Stimulated activated CD8-positive, alpha-beta memory T cell treated with anti-CD3 and anti-CD28 coated beads, Interleukin-7, amount 100 ng/mL, for 1 hour (primary cell): ENCODE results near the gene EIF4E1B.

ENCODE experiments used
- DNase-seq, 2 donors: peaks; one replicate each; pipeline ENCODE4 v3.0.0-alpha.2; 2020; ENCODE audit warnings: low read depth in 2 of 2

EIF4E1B gene

DNA sequence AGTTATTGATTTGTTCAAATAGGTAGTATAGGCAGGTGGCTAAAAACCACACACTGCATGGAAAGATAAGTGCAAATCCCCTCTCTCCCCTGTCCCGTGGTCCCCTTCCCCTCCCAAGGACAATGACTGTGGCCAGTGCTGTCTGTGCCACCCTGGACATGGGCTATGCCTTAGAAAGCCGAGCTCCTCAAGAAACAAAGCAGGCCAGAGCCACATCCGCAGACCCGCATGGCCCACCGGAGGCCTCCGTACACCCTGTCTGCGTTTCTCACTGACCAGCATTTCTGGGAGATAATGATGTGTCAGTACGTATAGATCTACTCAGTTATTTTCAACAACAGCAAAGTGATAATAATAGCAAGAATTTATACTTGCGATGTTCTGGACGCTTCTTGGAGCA is 33.1 kb downstream of the EIF4E1B start:
- no peak for DNase-seq

DNA sequence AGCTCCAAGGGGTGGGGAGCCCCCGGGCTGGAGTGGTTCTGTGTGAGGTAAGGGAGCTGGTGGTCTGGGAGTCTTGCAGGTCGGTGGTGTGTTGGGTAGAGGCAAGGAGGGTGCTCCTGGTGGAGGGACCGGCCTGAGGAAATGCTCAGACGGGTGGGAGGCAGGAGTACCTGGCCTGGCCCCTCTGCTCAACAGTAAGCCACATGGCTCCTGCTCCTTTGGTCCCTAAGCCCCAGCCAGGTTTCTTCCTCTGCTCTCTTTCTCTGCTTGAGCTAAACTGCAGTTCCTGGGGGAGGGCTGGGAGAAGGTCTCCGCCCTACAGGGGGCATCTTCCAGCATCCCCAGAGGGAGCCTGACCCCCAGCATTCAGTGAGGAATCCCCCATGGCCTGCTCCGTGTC is 34.0 kb downstream of the EIF4E1B start:
- no peak for DNase-seq

DNA sequence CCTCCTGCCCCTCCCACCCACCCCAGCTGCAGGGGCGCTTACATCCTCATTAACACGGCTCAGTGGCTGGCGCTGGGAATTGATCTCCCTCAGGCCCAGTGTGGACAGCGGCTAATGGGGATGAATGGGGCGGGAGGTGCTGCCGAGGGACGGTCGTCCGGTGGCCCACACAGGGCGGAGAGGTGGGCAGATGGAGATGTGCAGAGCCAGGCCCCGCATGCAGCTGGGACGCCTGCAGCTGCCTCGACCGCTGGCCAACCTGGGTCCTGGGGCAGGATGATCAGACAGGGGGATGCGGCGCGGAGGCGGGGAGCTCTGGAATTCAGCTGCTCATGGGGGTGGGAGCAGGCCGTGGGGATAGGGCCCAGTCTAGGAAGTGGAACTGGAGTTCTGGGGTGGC is 34.4 kb downstream of the EIF4E1B start:
- no peak for DNase-seq

DNA sequence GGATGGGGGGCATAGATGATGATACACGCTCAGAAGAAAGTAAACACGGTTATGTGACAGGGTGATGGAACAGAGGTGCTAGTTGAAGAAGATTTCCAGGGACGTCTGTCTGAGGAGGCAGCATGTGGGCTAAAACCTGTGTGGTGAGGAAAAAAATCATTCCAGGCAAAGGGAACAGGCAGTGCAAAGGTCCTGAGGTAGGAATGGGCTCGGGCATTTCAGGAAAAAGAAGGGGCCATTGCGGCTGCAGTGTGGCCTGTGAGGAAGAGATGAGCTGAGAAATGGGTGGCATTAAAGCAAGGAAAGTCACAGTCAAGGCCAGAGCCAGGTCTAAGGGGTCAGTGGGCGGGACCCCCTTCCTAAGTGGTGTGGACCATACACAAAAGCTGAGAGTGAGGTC is 35.0 kb downstream of the EIF4E1B start:
- DNase-seq, result no peak

DNA sequence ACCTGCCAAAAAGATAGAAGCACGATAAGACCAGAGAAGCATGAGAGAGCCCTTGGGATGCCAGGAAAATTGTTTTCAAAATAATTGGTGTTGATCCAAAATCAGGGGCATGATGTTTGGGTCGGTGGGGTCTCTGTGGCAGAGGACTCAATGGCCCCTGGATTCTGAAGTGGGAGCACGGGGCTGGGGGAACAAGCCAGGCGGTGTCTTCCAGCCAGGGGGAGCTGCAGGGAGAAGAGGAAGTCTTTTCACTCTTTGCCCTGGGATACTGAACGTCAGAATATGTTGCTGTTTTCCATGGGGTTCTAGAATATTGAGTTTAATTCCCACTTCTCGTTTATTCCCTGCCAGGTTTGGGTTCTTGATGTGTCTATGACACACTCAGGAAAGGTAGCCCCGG is 37.2 kb downstream of the EIF4E1B start:
- no peak for DNase-seq

DNA sequence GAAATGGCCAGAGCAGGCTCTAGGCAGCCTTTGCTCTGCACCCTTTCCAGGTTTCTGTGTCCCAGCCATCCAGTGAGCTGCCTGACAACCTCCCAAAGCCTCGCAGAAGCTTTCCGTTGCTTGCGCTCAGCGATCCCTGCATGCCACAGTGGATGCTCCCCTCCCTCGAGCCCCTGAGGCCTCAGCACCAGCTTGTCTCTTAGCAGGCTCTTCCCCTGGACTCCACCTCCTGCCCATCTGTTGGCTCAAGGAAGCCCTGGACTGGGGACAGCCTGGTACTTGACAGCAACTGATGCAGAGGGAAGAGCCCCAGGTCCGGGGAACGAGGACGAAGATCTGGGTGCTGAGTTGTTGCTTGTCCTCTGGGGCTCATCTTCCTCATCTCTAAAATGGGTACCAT is 40.0 kb downstream of the EIF4E1B start:
- DNase-seq, result no peak

DNA sequence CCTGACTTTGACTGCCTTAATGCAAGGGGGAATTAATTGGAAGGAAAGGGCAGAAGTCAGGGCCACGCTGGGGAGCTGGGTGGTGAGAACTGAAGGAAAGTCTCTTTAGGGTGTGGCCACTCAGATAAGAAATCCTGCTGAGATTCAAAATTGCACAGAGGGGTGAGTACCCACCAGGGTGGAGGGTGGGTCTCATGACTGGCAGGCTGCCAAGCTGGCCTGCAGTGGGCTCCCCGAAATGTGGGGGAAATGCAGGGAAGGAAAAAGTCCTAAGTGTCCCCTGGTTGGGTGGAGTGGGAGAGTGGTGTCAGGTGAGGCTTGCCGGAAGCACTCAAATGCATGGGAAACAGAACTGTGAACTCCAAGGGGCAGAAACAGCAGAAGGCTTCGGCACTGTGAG is 40.9 kb downstream of the EIF4E1B start:
- no peak for DNase-seq

DNA sequence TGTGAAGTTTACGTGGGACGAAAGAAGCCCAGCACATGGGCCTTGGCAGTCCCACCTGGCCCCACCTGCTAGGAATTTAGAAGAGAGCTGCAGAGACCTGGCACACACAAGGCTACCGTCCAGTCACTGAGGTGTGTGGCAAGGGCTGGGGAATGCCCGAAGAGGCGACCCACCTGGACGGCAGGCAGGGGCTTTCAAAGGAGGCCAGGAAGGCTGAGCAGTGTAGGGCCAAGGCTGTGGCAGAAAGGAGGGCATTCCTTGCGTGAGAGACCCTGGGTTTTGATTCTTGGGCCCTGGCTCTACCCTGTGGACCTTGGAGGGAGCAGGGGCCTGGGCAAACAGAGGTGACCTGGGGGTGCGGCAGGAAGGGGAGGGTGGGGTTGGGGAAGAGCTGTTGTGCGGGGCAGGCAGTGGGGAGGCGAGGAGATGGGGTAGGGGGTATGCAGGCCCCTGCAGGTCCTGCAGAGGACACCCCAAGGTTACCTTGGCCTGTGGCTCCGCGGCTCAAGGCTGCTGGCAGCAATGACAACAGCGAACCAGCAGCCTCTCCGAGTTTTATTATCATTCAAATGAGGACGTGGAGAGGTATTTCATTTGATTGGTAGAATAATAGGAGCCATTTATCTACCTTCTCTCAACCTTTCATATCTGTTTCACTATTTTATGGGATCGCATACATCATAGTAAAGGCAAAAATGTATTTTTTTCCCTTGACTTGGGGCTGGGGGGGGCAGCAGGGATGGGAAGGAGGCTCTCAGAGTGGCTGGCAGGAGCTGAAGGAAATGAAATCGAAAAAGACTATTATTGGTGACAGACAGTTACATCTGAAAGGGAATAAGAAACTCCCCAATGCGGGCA is 41.6 kb downstream of the EIF4E1B start:
- no peak for DNase-seq

DNA sequence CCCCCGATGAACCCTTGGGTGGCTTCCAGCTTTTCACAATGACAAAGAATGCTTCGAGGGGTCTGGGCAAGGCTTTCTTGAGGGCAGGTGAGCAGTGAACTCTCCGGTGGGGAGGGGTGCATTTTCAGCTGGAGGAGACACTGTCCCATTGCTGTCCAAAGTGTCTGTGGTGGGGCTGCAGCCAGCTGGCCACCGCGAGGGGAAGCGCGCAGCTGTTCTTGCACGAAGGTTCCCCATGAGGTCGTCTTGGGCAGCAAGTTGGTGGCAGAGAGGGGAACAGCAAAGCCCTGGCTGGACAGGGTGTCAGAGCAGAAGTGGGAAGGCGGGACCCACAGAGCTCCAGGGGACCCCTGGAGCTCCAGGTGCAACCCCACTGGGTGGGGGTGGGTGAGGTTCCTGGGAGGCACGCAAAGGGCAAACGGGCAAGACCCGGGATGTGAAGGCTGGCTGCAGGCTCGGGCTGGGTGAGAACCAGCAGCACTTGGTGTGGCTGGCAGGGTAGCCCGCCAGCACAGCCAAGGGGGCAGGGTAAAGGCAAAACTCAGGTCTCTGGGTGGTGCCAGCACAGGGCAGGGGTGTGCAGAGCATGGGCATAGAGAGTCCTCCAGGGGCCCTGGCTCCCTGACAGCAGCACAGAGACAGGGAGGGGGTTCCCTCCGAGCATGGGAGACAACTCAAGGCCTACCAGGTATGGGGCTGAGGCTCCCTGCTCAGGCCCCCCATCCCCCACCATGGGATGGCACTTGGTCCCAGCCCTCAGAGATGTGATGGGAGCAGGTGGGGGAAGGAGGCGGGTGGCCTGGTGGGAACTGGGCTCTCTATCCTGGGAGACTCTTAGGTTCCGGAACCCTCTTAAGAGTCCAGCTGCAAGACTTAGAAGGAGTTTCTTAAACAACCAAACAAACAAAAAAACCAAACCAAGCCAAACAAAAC is 43.4 kb downstream of the EIF4E1B start:
- no peak for DNase-seq

DNA sequence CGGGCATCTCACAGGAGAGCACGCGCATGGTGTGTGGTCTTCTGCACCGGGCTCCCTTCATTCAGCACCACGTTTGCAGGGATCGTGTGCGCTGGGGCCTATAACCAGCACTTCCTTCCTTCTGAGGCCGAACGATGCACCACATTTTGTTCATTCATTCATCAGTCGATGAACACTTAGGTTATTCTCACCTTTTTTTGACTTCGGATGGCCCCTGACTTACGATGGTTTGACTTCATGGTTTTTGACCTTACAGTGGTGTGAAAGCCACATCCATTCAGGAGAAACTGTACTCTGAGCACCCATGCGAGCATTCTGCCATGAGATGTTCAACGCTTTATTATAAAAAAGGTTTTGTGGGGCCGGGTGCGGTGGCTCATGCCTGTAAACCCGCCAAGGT is 44.3 kb downstream of the EIF4E1B start:
- DNase-seq, result no peak

DNA sequence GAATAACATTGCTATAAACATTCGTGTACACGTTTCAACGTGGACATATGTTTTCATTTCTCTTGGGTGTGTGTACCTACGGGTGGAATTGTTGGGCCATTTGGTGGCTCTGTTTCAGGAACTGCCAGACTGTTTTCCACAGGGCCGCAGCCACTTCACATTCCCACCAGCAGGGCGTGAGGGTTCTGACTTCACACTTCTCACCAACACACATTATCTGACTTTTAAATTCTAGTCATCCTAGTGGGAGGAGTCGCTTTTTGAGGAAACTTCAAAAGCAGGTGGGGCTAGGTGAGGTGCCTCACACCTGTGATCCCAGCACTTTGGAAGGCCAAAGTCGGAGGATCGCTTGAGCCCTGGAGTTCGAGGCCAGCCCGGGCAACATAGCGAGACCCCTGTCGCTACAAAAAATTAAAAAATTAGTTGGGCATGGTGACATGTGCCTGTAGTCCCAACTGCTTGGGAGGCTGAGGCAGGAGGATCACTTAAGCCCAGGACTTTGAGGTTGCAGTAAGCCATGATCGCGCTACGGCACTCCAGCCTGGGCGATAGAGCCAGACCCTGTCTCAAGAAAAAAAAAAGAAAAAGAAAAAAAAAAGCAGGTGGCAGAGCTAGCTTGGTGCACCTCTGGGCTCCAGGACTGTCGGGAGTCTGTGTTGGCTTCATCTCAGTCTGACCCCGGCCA is 45.3 kb downstream of the EIF4E1B start:
- DNase-seq, result no peak

DNA sequence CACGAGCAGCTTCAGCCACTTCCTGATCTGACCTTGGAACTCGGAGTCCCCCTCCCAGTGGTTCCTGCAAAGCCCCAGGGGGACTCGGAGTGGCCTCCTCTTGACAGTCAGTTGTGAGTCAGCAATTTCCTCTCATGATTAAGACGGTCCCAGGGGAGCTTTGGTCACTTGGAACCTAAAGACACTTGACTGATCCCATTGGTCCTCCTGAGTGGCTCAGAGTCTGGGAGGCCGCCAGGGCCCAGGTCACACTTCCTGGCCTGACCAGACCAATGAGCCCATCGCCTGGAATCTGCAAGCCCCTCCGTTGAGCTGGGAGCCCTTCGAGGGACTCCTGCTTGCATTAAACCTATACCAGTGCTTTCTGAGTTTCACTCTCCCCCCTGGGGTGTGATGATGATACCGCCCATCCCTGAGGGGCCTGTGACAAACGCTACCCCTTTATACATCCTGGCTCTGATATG is 45.9 kb downstream of the EIF4E1B start:
- no peak for DNase-seq

DNA sequence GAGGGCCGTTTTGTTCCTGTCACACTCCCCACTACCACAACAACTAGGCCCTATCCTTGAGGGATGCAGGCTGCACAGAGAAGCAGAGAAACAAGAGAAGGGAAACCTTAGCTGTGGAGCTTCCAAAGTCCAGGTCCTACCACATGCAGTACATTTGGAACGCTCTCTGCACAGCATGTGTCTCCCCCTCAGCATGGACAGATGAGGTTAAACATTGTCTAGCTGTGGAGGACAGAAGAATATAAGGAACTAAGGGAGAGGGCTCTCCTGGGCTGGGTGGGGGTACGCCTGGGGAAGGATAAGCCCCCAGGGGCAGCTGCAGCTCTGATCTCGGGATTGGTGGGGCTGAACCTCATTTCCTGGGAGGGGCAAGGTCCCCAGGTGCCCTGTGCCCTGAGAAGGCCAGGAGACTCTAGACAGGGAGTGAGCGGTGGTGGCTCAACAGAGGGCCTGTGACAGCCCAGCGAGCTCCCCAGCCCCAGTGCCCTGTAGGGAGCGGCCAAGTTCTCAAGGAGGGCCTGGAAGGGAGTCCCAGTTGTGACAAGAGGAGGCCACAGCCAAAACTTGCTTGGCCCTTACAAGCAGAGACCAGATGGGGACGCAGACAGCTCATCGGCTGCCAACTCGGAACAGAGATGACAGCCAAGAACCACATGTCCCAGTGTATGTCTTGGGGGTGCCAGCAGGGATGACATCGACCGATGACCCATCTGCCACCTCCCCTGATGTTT is 46.9 kb downstream of the EIF4E1B start:
- no peak for DNase-seq

DNA sequence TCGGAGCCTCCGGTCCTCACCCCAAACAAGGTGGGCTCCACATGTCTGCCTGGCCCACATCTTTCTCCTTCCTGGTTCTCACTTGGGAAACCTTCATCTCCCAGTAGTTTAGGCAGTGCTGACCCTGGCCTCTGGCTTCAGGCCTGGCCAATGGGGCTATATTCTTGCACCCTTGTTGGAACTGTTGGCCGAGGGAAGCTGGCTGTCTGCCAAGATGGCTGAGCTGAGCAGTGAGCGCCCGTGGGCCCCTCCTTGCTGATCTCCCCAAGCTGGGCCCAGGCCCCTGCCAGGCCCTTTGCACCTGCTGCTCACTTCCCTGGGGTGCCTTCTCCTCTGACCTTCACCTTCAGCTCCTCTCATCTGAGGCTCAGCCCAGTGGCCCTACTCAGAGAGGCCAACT is 48.1 kb downstream of the EIF4E1B start:
- DNase-seq, result no peak

DNA sequence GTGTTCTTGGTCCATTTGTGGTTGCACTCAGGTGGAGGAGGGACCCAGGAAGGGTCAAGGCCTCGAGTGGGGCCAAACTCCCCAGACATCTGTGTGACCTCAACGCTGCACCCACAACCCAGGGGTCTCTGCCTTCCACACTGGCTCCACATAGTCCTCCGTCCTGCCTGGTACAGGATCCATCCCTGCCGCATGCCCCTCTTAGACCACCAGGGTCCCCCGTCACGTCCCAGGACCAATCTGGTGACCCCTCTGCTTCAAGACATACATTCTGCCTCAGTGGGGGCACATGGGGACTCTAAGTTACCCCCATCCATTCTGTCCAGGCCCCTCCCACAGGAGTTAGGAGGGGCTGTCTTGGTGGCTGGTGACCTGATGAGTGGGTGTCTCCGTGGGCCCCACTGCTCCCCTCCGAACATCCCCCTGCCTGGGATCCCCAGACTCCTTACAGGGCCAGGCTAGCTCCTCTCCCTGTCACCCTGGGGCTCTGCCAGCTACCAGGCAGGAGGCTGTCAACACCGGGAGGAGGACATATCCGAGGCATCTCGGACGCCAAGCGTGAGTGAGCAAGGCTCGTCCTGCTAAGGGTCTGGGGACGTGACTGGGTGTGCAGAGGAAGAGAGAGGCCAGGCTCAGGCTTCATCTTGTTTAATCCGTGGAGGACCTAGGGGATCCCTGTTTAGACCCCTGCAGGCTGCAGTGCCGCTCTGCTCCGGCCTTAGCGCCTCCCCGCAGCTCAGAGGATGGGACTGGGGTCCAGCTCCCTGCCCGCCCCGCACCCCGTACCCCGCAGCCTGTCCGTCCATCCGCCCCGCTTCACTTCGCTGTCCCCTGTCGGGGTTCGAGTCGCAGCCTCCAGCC is 49.1 kb downstream of the EIF4E1B start:
- DNase-seq, result no peak

DNA sequence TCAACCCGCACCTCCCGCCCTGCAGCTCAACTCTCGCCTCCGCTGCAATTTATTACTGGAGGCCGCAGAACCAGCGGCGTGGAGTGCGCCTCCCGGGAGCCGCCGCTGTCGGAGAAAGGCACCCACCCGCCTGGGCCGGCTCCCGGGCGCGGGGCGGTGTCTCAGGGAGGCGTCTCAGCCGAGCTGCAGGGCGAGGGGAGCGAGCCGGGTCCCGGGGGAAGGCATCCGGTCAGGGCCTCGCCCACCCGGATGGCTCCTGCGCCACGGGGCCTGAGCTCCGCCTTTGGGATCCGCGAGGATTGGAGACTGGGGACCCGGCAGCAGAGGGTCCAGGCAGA is 49.7 kb downstream of the EIF4E1B start:
- no peak for DNase-seq

DNA sequence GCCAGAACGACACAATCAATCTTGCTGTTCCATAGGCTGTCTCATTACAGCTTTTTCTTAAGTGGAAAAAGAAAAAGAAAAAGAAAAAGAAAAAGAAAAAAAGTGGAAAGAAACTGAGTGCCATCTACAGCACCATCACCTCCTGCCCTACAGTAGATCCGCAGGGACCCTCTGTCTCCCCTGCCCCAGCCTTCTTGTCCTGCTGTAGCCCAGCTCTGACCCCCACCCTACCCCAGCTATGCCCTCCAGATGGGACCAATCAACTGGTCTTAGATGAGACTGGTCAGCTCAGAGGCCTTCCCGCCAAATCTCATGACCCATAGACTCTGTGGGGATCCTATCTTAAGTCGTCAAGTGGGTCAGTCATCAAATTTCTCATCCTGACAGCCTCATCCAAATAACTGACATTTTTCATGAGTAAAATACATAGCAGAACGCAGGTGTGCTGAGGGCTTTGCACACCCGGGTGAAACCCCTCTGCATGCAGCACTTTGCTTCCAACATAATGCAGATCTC is 51.6 kb downstream of the EIF4E1B start:
- no peak for DNase-seq

DNA sequence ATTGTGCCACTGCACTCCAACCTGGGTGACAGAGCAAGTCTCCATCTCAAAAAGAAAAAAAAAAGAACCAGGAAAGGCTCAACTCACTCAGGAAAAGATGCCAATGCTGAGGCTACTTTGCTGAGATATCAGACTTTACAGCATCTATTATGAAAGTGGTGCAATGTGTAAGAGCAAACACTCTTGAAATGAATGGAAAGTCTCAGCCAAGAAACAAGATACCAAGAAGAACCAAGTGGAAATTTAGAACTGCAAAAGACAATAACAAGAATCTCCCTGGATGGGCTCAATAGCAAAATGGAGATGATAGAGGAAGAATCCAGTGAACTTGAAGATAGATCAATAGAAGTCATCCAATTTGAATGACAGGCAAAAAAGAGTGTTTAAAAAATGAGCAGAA is 54.5 kb downstream of the EIF4E1B start:
- DNase-seq, result no peak

DNA sequence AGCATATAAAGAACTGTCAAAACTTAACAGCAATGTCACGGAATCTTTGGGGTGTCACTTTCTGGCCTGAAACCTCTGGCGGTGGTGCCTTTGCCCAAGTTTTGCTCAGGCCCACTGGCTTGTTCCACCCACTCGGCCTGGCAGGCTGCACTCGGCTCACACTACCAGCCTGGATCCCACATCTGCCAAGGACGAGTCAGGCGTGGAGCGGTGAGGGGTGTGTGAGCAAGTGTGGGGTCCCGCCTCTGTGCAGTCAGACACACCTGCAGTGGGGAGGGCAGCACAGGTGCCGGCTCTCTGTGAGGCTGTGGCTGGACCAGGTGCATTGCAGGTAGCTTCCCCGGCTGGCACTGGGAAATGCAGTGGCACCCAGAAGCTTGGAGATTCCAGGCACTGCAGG is 56.8 kb downstream of the EIF4E1B start:
- no peak for DNase-seq

DNA sequence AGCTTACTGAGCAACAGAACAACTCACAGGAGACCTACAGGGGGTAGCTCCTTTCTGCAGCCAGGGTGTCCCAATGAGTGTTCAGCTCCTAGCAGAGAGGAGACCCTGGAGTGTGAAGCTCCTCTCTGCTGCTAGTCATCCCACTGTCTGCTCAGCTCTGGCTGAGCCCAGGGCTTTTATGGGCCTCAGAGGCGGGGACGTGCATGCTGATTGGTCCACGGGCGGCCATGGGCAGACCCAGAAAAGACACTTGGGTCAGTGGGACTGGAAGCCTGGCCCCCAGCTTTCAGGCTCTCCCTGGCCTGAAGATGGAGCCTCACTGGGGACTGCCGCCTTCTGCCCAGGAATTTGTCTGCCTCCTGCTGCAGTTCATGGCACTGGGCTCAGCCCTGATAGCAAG is 57.4 kb downstream of the EIF4E1B start:
- DNase-seq, result no peak

DNA sequence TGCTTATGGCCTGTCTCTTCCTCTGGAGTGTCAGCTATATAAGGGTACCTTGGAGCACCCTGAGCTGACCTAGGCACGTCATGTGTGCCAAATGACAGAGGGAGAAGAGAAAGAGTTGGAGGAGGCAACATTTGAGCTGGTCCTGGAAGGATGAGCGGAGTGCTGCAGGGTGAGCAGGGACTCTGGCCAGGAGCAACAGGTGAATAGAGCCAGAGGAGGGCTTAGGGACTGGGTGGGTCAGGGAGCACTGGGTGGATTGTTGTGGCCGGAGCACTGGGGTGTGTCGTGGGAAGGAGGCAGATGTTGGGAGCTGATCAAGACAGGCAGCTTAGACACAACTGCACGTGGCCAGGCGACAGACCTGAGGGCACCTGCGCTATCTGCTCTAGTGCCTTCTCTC is 60.4 kb downstream of the EIF4E1B start:
- DNase-seq, result no peak
